SK-N-SH treated with all-trans-retinoic acid at 6 μM for 48 hours (cell line): Measurements from ENCODE around the gene ABR.

Experiments
- CREB5 ChIP-seq: fragments of 250-450 bp; sonication (Bioruptor Pico); IDR thresholded peaks from 2 replicates; pipeline ENCODE4 v1.5.1; 2020; ENCODE audit warnings: low read depth, mild to moderate bottlenecking, moderate library complexity
- CSDC2 ChIP-seq: fragments of 250-450 bp; sonication (Bioruptor Pico); IDR thresholded peaks from 2 replicates; pipeline ENCODE4 v1.5.0; 2020; ENCODE audit warnings: mild to moderate bottlenecking, moderate library complexity
- CSRNP3 ChIP-seq: fragments of 250-450 bp; sonication (Bioruptor Pico); IDR thresholded peaks from 2 replicates; pipeline ENCODE4 v1.5.1; 2021; ENCODE audit warnings: mild to moderate bottlenecking, moderate library complexity
- TCF4 ChIP-seq: fragments of 250-450 bp; sonication (Bioruptor Pico); IDR thresholded peaks from 2 replicates; pipeline ENCODE4 v1.8.0; 2021; ENCODE audit warnings: mild to moderate bottlenecking, moderate library complexity, borderline replicate concordance
- ZFP30 ChIP-seq: fragments of 450-650 bp; formaldehyde crosslinking; IDR thresholded peaks from 2 replicates; pipeline ENCODE4 v1.5.0; 2022; ENCODE audit warnings: mild to moderate bottlenecking, moderate library complexity
- ZNF565 ChIP-seq: fragments of 450-650 bp; formaldehyde crosslinking; conservative IDR thresholded peaks from 2 replicates; pipeline ENCODE4 v1.5.0; 2020; ENCODE audit warnings: low read depth, mild to moderate bottlenecking, moderate library complexity

GRCh38 chr17:1045456-1045855, 134.3 kb downstream of the ABR start:
- TF ChIP-seq CREB5 (CRISPR knock-in tag) (no peak), TCF4 (no peak), ZFP30 (no peak), CSDC2 (CRISPR knock-in tag) (no peak), CSRNP3 (CRISPR knock-in tag) (no peak), ZNF565 (CRISPR knock-in tag) (no peak)
